Measurements from ENCODE around the gene DGCR6. TPM values are rescaled to one million over a fixed set of nuclear protein-coding genes. Genes with fewer than 3 reads are reported as not detected.
A peak's percentile ranks its signal among the peaks of the same experiment; 100 is the strongest.
"Not testable (repeated sequence)": the region's sequence is repeated elsewhere in the genome, so short reads cannot be mapped to it uniquely, and the experiment has no call there.

DGCR6 gene
- total RNA-seq, 2 donors from 2014 or later: 2.7 to 9.9 TPM

GRCh38 chr22:18947905-18948304 lies 41.8 kb downstream of the DGCR6 start:
- H3K36me3 ChIP-seq: no peaks in the 10 kb centered on the region
- no peak for DNase-seq (ENCODE audit: low spot score)
- WGBS: 80% methylated on average over 12 of the region's 12 CpGs

GRCh38 chr22:18950141-18950540 lies 44.0 kb downstream of the DGCR6 start:
- DNase-seq (ENCODE audit: low spot score): no peak
- 90% methylated on average over 5 of the region's 5 CpGs for WGBS
- H3K36me3 ChIP-seq: no peaks in the 10 kb centered on the region
- intact Hi-C loops (cut with DNase I): no loop called here
- H3K27me3 ChIP-seq (replicated peaks; ENCODE audit: insufficient read depth): no peaks in the 10 kb centered on the region
- no peaks in the 10 kb centered on the region for H3K4me1 ChIP-seq (replicated peaks)
- TF ChIP-seq CTCF (IDR thresholded peaks at IDR 0.05) (no peak), POLR2AphosphoS5 (IDR thresholded peaks at IDR 0.05) (no peak), POLR2A (IDR thresholded peaks at IDR 0.05) (no peak)
- no peaks in the 10 kb centered on the region for H3K9me3 ChIP-seq
- H3K27ac ChIP-seq: no peak overlapping the region
- H3K4me3 ChIP-seq: no peak overlapping the region

More at GRCh38 chr22:18947905-18948304, 41.8 kb downstream of the DGCR6 start:
- no peaks in the 10 kb centered on the region for H3K9me3 ChIP-seq
- TF ChIP-seq POLR2A (IDR thresholded peaks at IDR 0.05) (no peak), CTCF (IDR thresholded peaks at IDR 0.05) (no peak)
- H3K27ac ChIP-seq: no peak overlapping the region
- H3K4me1 ChIP-seq (replicated peaks): no peaks in the 10 kb centered on the region
- H3K4me3 ChIP-seq: no peak overlapping the region
- no peaks in the 10 kb centered on the region for H3K27me3 ChIP-seq (replicated peaks; ENCODE audit: insufficient read depth)
- intact Hi-C loops (cut with DNase I): no loop called here

GRCh38 chr22:18952022-18952421 lies 45.9 kb downstream of the DGCR6 start:
- Histone ChIP-seq H3K27ac (no peak overlapping the region), H3K4me3 (no peak overlapping the region), H3K36me3 (no peaks in the 10 kb centered on the region), H3K4me1 (replicated peaks) (no peaks in the 10 kb centered on the region), H3K27me3 (replicated peaks; ENCODE audit: insufficient read depth) (no peaks in the 10 kb centered on the region), H3K9me3 (no peaks in the 10 kb centered on the region)
- TF ChIP-seq POLR2AphosphoS5 (IDR thresholded peaks at IDR 0.05) (no peak), CTCF (IDR thresholded peaks at IDR 0.05) (no peak)
- no peak for DNase-seq (ENCODE audit: low spot score)
- intact Hi-C loops (cut with DNase I): no loop called here
- WGBS: 86% methylated on average over 6 of the region's 6 CpGs

- H3K27me3 ChIP-seq (replicated peaks; ENCODE audit: insufficient read depth); DNase-seq (ENCODE audit: low spot score); intact Hi-C loops (cut with DNase I): not testable (repeated sequence)
Measured at GRCh38 chr22:18953128-18953527, 47.0 kb downstream of the DGCR6 start.

GRCh38 chr22:18954303-18954989 lies 48.3 kb downstream of the DGCR6 start:
- WGBS: 19% methylated on average over 8 of the region's 14 CpGs

More at GRCh38 chr22:18953128-18953527, 47.0 kb downstream of the DGCR6 start:
- not testable (repeated sequence) for H3K27ac ChIP-seq; H3K36me3 ChIP-seq; H3K4me3 ChIP-seq; H3K4me1 ChIP-seq (replicated peaks); H3K9me3 ChIP-seq
- 23% methylated on average over 7 of the region's 14 CpGs for WGBS

More at GRCh38 chr22:18954303-18954989, 48.3 kb downstream of the DGCR6 start:
- peak; percentile 58 for DNase-seq (ENCODE audit: low spot score)
- H3K27ac ChIP-seq; intact Hi-C loops (cut with DNase I); H3K36me3 ChIP-seq; H3K27me3 ChIP-seq (replicated peaks; ENCODE audit: insufficient read depth); H3K4me3 ChIP-seq; H3K4me1 ChIP-seq (replicated peaks); H3K9me3 ChIP-seq: not testable (repeated sequence)
- peak; percentile 65 to 93 (median 80) for TF ChIP-seq CTCF (IDR thresholded peaks at IDR 0.05)
